MM.1S (cell line): Measurements from ENCODE around the gene CNNM4.

Experiments used
- EZH2 ChIP-seq: fragments of 300-600 bp; sonication (generic); optimal IDR thresholded peaks from 2 replicates; pipeline ENCODE3; 2017; ENCODE audit warnings: low read depth, mild to moderate bottlenecking, antibody characterized with exemption, low read length, mixed read lengths
- EZH2phosphoT487 ChIP-seq: fragments of 300-600 bp; sonication (generic); IDR thresholded peaks from 2 replicates; pipeline ENCODE4 v1.6.1; 2018; ENCODE audit warnings: antibody characterized with exemption, low read length
- TF ChIP-seq, protein P1 (sequence below): fragments of 300-600 bp; sonication (generic); IDR thresholded peaks from 2 replicates; pipeline ENCODE4 v1.5.1; 2016; ENCODE audit warnings: antibody characterized with exemption, low read length, mixed read lengths

DNA sequence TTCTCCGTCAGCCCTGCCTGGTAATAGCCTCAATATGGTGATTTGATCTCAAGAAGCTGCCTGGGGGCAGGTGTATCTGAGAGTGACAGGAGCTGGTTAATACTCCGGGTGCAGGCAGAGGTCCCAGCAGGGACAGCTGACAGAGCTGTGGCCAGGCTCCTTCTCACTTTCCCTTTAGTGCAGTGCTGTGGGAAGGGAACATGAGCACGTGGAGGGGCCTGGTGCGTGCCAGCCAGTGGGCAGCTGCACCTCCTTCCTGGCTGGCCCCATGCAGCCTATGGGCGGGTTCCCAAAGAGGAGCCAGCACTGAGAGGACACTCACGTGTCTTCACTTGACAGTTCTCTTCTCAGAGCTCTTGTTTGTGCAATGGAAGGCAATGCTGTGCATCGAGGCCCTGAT lies 9.1 kb downstream of the CNNM4 start:
- TF ChIP-seq, protein P1, sequence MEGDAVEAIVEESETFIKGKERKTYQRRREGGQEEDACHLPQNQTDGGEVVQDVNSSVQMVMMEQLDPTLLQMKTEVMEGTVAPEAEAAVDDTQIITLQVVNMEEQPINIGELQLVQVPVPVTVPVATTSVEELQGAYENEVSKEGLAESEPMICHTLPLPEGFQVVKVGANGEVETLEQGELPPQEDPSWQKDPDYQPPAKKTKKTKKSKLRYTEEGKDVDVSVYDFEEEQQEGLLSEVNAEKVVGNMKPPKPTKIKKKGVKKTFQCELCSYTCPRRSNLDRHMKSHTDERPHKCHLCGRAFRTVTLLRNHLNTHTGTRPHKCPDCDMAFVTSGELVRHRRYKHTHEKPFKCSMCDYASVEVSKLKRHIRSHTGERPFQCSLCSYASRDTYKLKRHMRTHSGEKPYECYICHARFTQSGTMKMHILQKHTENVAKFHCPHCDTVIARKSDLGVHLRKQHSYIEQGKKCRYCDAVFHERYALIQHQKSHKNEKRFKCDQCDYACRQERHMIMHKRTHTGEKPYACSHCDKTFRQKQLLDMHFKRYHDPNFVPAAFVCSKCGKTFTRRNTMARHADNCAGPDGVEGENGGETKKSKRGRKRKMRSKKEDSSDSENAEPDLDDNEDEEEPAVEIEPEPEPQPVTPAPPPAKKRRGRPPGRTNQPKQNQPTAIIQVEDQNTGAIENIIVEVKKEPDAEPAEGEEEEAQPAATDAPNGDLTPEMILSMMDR: no peak
- TF ChIP-seq EZH2 (no peak), EZH2phosphoT487 (no peak)
